OCI-LY7 (cell line): Measurements from ENCODE around the gene SECISBP2L. TPM values are rescaled to one million over a fixed set of nuclear protein-coding genes. Genes with fewer than 3 reads are reported as not detected.

ENCODE experiments used
- BruUV-seq: library from RNA; stranded (reverse); fragments of 400-500 nt; replicated peaks from 2 replicates; lab custom pipeline; 2021; lab: Mats Ljungman, UMichigan
- CTCF ChIA-PET: fragments of 300-600 bp; sonication (Branson Sonifier 250); formaldehyde crosslinking; loops from one replicate; lab custom pipeline; 2022; ENCODE audit warnings: antibody characterized with exemption; ENCODE audit not compliant: unreplicated experiment; lab: Charles Lee
- POLR2A ChIA-PET: fragments of 300-600 bp; sonication (Branson Sonifier 250); formaldehyde crosslinking; loops from one replicate; lab custom pipeline; 2022; ENCODE audit warnings: antibody characterized with exemption; lab: Charles Lee
- DNase-seq: peaks from one replicate; pipeline ENCODE4 v3.0.0-alpha.2; 2015; ENCODE audit warnings: low spot score
- H2AFZ ChIP-seq: fragments of 200-600 bp; sonication (generic), shearing (Covaris generic); 2 replicates; pipeline ENCODE4 v1.6.1; 2014; ENCODE audit warnings: mild to moderate bottlenecking, antibody characterized with exemption, low read length, moderate library complexity
- H3K27ac ChIP-seq: fragments of 200-600 bp; sonication (generic); 2 replicates; pipeline ENCODE4 v1.5.1; 2014; ENCODE audit warnings: mixed run types, low read depth, mild to moderate bottlenecking, moderate library complexity, low read length, inconsistent platforms; ENCODE audit not compliant: poor library complexity, severe bottlenecking
- H3K36me3 ChIP-seq: fragments of 200-600 bp; sonication (generic); 2 replicates; pipeline ENCODE4 v1.6.1; 2014; ENCODE audit warnings: mild to moderate bottlenecking, antibody characterized with exemption, low read length, moderate library complexity, mixed read lengths; ENCODE audit not compliant: insufficient read depth
- H3K4me1 ChIP-seq: fragments of 200-600 bp; sonication (generic); 2 replicates; pipeline ENCODE4 v1.5.1; 2014; ENCODE audit warnings: mild to moderate bottlenecking, low read length; ENCODE audit not compliant: insufficient read depth, poor library complexity, severe bottlenecking
- H3K4me2 ChIP-seq: fragments of 200-600 bp; sonication (generic); 2 replicates; pipeline ENCODE4 v1.6.1; 2014; ENCODE audit warnings: mild to moderate bottlenecking, low read length
- H3K4me3 ChIP-seq: fragments of 200-600 bp; sonication (generic); 2 replicates; pipeline ENCODE4 v1.5.1; 2014; ENCODE audit warnings: mild to moderate bottlenecking, low read depth, low read length; ENCODE audit not compliant: poor library complexity, severe bottlenecking
- H3K79me2 ChIP-seq: fragments of 200-600 bp; sonication (generic); 2 replicates; pipeline ENCODE4 v1.6.1; 2016; ENCODE audit warnings: low read depth, mild to moderate bottlenecking, low read length, moderate library complexity, mixed read lengths; ENCODE audit not compliant: insufficient read depth
- H3K9me2 ChIP-seq: fragments of 200-600 bp; sonication (generic); 2 replicates; pipeline ENCODE4 v1.6.1; 2016; ENCODE audit warnings: mild to moderate bottlenecking, low read length, mixed read lengths; ENCODE audit not compliant: insufficient read depth
- H3K9me3 ChIP-seq: fragments of 200-600 bp; sonication (generic); 2 replicates; pipeline ENCODE4 v1.6.1; 2014; ENCODE audit warnings: mild to moderate bottlenecking, mixed run types, low read length, mixed read lengths
- H4K20me1 ChIP-seq: fragments of 200-600 bp; sonication (generic); 2 replicates; pipeline ENCODE4 v1.6.1; 2014; ENCODE audit warnings: mild to moderate bottlenecking, antibody characterized with exemption, low read length, moderate library complexity, mixed read lengths; ENCODE audit not compliant: insufficient read depth
- EZH2phosphoT487 ChIP-seq: fragments of 200-600 bp; sonication (generic); IDR thresholded peaks from 2 replicates; pipeline ENCODE4 v1.6.1; 2018; ENCODE audit warnings: low read depth, borderline replicate concordance, mild to moderate bottlenecking, mixed run types, antibody characterized with exemption, low read length, moderate library complexity, mixed read lengths
- intact Hi-C: fragments of 100-400 bp; cut with micrococcal nuclease; formaldehyde crosslinking; loops from one replicate; pipeline ENCODE4 v1.10.0; 2022; ENCODE audit not compliant: unreplicated experiment
- total RNA-seq, 2 experiments: library from RNA; depleted of rRNA in 1 of 2; stranded (reverse); fragments of >200 nt in 1 of 2; shearing (Covaris generic) in 1 of 2; gene quantifications; 2 replicates each; pipeline ENCODE4 v1.2.3, GENCODE V29; 2014 to 2022
- TF ChIP-seq, protein P1 (sequence below): fragments of 200-600 bp; sonication (generic); conservative IDR thresholded peaks from 2 replicates; pipeline ENCODE4 v1.5.1; 2014; ENCODE audit warnings: mild to moderate bottlenecking, antibody characterized with exemption, low read length, moderate library complexity, mixed read lengths

Gene SECISBP2L
- total RNA-seq, 2 experiments from 2014 or later = 15.4 to 26.3 TPM

DNA sequence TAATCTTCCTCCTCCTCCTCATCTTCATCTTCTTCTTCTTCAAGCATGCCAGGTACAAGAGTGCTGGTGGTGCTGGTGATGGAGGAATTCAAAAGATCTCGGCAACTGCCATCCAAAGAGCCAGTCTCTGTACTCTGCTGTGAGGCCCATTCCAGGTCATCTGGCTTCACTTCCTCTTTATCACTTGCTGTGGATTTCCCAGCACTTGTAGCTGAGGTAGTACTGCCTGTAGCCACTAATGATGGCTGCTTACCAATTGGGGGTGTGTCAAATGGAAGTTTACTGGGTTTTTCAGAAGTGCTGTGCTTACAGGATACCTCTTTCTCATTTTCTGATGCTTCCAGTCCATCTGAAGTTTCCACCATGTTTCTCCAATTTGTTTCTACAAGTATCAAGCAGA, 53.7 kb downstream of the SECISBP2L start:
- no TSS peak for BruUV-seq
- no peak for TF ChIP-seq EZH2phosphoT487
- Histone ChIP-seq H3K4me3 (no peak overlapping the region), H3K79me2 (no peaks in the 10 kb centered on the region), H3K9me3 (no peaks in the 10 kb centered on the region), H3K36me3 (peaks cover 45% of the 10 kb centered on the region), H2AFZ (no peak overlapping the region), H3K9me2 (no peaks in the 10 kb centered on the region), H3K4me2 (no peak overlapping the region), H4K20me1 (no peaks in the 10 kb centered on the region), H3K27ac (no peak overlapping the region), H3K4me1 (peaks cover 8% of the 10 kb centered on the region)
- DNase-seq = peak; percentile 47
- ChIA-PET CTCF (no interaction called here), POLR2A (interaction anchor here (0.5 kb wide), 1 partner anchor 159 kb away, joined by 3 read pairs; no protein-coding TSS in a partner anchor)
- intact Hi-C loops = no loop called here

DNA sequence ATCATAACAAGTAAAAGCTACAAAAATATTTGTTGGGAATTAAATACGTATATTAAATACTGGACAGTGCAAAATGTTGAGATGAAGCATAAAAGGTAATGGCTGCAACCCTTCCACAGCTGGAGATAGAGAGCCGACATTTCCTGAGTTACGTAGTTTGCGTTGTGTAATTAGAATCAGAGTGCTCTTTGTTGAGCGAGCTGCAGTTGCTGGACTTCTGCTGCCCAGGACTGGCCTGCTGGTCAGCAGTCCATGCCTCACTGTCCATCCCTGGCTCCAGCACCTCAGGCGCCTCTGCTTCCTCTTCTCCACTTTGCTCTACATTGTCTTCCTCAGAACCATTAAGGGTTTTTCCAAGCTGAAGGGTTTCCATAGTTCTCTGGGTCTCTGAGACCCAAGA, 54.1 kb downstream of the SECISBP2L start:
- POLR2A ChIA-PET = interaction anchor here (0.5 to 0.6 kb wide), 3 partner anchors 15 to 159 kb away, joined by 3 read pairs; no protein-coding TSS in a partner anchor
- H3K4me3 ChIP-seq = no peak overlapping the region
- no peak for DNase-seq
- H3K36me3 ChIP-seq = peaks cover 42% of the 10 kb centered on the region
- no peak overlapping the region for H2AFZ ChIP-seq
- CTCF ChIA-PET = no interaction called here
- TF ChIP-seq, protein P1, sequence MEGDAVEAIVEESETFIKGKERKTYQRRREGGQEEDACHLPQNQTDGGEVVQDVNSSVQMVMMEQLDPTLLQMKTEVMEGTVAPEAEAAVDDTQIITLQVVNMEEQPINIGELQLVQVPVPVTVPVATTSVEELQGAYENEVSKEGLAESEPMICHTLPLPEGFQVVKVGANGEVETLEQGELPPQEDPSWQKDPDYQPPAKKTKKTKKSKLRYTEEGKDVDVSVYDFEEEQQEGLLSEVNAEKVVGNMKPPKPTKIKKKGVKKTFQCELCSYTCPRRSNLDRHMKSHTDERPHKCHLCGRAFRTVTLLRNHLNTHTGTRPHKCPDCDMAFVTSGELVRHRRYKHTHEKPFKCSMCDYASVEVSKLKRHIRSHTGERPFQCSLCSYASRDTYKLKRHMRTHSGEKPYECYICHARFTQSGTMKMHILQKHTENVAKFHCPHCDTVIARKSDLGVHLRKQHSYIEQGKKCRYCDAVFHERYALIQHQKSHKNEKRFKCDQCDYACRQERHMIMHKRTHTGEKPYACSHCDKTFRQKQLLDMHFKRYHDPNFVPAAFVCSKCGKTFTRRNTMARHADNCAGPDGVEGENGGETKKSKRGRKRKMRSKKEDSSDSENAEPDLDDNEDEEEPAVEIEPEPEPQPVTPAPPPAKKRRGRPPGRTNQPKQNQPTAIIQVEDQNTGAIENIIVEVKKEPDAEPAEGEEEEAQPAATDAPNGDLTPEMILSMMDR = no peak
- TF ChIP-seq EZH2phosphoT487 = no peak
- H3K79me2 ChIP-seq = no peaks in the 10 kb centered on the region
- intact Hi-C loops = no loop called here
- no peaks in the 10 kb centered on the region for H3K9me2 ChIP-seq
- H3K4me1 ChIP-seq = peaks cover 8% of the 10 kb centered on the region
- H3K4me2 ChIP-seq = no peak overlapping the region
- H3K27ac ChIP-seq = no peak overlapping the region
- no peaks in the 10 kb centered on the region for H3K9me3 ChIP-seq
- no peaks in the 10 kb centered on the region for H4K20me1 ChIP-seq
- BruUV-seq = no TSS peak

DNA sequence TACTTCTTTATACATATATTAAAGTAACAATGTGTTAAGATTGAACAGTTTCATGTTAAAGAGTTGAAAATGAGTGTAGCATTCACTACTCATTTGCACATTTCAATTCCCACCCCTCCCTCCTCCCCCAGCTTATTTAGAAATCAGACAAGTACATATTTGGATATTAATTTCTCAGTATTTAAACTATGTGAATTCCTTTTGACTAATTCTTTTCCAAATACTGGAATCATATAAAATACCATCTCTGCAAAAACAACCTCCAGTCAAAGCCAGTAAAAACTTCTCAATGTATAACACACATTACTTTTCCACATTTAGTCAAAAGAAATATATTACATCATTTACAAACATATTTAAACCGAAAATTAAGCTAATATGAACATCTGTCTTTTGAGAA, 57.1 kb downstream of the SECISBP2L start:
- no TSS peak for BruUV-seq
- H3K79me2 ChIP-seq = no peaks in the 10 kb centered on the region
- peaks cover 24% of the 10 kb centered on the region for H3K36me3 ChIP-seq
- no peaks in the 10 kb centered on the region for H3K9me2 ChIP-seq
- no peak overlapping the region for H3K4me2 ChIP-seq
- peaks cover 8% of the 10 kb centered on the region for H3K4me1 ChIP-seq
- CTCF ChIA-PET = no interaction called here
- POLR2A ChIA-PET = interaction anchor here (0.7 kb wide), 1 partner anchor 312 kb away, joined by 8 read pairs; no protein-coding TSS in a partner anchor
- intact Hi-C loops = no loop called here
- H3K27ac ChIP-seq = no peak overlapping the region
- DNase-seq = no peak
- no peak overlapping the region for H3K4me3 ChIP-seq
- no peak overlapping the region for H2AFZ ChIP-seq
- no peaks in the 10 kb centered on the region for H3K9me3 ChIP-seq
- no peak for TF ChIP-seq EZH2phosphoT487
- TF ChIP-seq, protein P1 = no peak
- H4K20me1 ChIP-seq = no peaks in the 10 kb centered on the region
